ENCODE measurements around the gene RTF2. TPM values are rescaled to one million over a fixed set of nuclear protein-coding genes. Genes with fewer than 3 reads are reported as not detected.

Gene RTF2
- 109 and 118 TPM in 2 replicates for total RNA-seq (2012; rRNA removed)
- 98.4 and 102 TPM in 2 replicates for polyA plus RNA-seq (2012; rRNA removed)
- polyA plus RNA-seq (2012; cell fraction: cytosol; rRNA removed) = 73.2 and 76.9 TPM in 2 replicates
- polyA plus RNA-seq (2012; cell fraction: nucleus; rRNA removed; ENCODE audit: low replicate concordance) = 59.0 and 86.9 TPM in 2 replicates
- percentile 92 among the genes with signal in this experiment for Bru-seq, nascent RNA
- percentile 86 among the genes with signal in this experiment for BruChase-seq, experiment 1, labeled RNA remaining after a 6-hour chase
- BruChase-seq, experiment 2, labeled RNA remaining after a 2-hour chase = percentile 78 among the genes with signal in this experiment
- long read RNA-seq, transcript RTF2-202 (9 exons, 2,212 nt) = major isoform, 220 of 251 reads
- long read RNA-seq, partial matches to known transcripts = 14 of 251 reads
- long read RNA-seq, other reads (novel, unspliced or antisense) = 14 of 251 reads

- Histone ChIP-seq H2AFZ (replicated peaks; ENCODE audit: low read length, poor library complexity) (peak within 1 kb of the TSS; percentile 93), H3K27me3 (ENCODE audit: control insufficient read depth, insufficient read depth, low read length) (no peaks in the 10 kb centered on the region), H2BK120ac (ENCODE audit: low read depth, low read length) (peak within 1 kb of the TSS; percentile 88), H3K27ac (ENCODE audit: insufficient read depth, low read length) (peak within 1 kb of the TSS; percentile 84), H3K14ac (replicated peaks; ENCODE audit: low read depth, low read length) (peak within 1 kb of the TSS; percentile 94), H3K9me1 (ENCODE audit: insufficient read depth, low read length) (no peaks in the 10 kb centered on the region), H3K4ac (ENCODE audit: low read depth, low read length) (peak within 1 kb of the TSS; percentile 85), H2AK9ac (replicated peaks; ENCODE audit: low read depth, low read length, poor library complexity) (peak within 1 kb of the TSS; percentile 89), H3K4me3 (ENCODE audit: insufficient read depth, low read depth, low read length) (peak within 1 kb of the TSS; percentile 85), H3K23ac (ENCODE audit: low read depth, low read length) (peak within 1 kb of the TSS; percentile 94), H4K20me1 (ENCODE audit: insufficient read depth, low read length) (no peaks in the 10 kb centered on the region; the same call in 1 of the 2 replicates), H3K4me2 (ENCODE audit: low read depth, low read length) (peak within 1 kb of the TSS; percentile 89), H2BK15ac (ENCODE audit: low read depth, low read length) (peak within 1 kb of the TSS; percentile 91), H3K4me1 (ENCODE audit: control insufficient read depth, insufficient read depth, low read length) (0 out of 2 replicates have a peak, but pooled peaks cover 2% of the 10 kb centered on the region), H3K36me3 (ENCODE audit: control insufficient read depth, insufficient read depth, low read length) (peaks cover 8% of the 10 kb centered on the region), H4K5ac (ENCODE audit: low read depth, low read length) (peak within 1 kb of the TSS; percentile 72), H2BK5ac (ENCODE audit: low read depth, low read length, poor library complexity, severe bottlenecking) (peak within 1 kb of the TSS; percentile 71), H4K8ac (ENCODE audit: low read depth in 2 of 2, low read length in 2 of 2) (peak within 1 kb of the TSS; percentile 91 to 98), H3K18ac (ENCODE audit: low read depth, low read length) (peak within 1 kb of the TSS; percentile 47), H3K56ac (ENCODE audit: extremely low read depth, insufficient read depth, low read length) (peak within 1 kb of the TSS; percentile 89), H4K91ac (ENCODE audit: insufficient read depth, low read depth, low read length) (peak within 1 kb of the TSS; percentile 94), H3K79me1 (ENCODE audit: low read depth in 1 of 2, low read length in 2 of 2) (peaks cover 15 to 33% of the 10 kb centered on the region in 2 experiments), H3K9me3 (ENCODE audit: control insufficient read depth, insufficient read depth, low read length) (no peaks in the 10 kb centered on the region), H3K9ac (ENCODE audit: low read depth, low read length) (peak within 1 kb of the TSS; percentile 90), H2AK5ac (ENCODE audit: low read depth, low read length) (peak within 1 kb of the TSS; percentile 78), H2BK20ac (ENCODE audit: low read depth, low read length) (peak within 1 kb of the TSS; percentile 75)
- BruUV-seq (replicated peaks) = no TSS peak
- peak; percentile 100 for ATAC-seq (ENCODE audit: low read depth)
- intact Hi-C loops (cut with micrococcal nuclease) = loop anchor here (1.0 to 2.0 kb wide), 3 partner anchors 28 to 76 kb away; partner anchors contain the start of genes AURKA and CSTF1
- CTCF ChIA-PET = no interaction called here
- dilution Hi-C loops (cut with HindIII; ENCODE audit: low sequenced_read_pairs, unreplicated experiment) = no loop called here
- WGBS, 2 experiments (ENCODE audit: extremely low coverage in 2 of 2, insufficient read length in 1 of 2) = 0% methylated on average over 48 of the region's 55 CpGs; no CpG with 5 or more reads in 1 of the 2 experiments
- in situ Hi-C loops (cut with MboI; ENCODE audit: low sequenced_read_pairs) = no loop called here
- DNase-seq = peak; percentile 96
- POLR2A ChIA-PET (ENCODE audit: unreplicated experiment) = interaction anchor here (1.0 kb wide), 1 partner anchor 57 kb away, joined by 3 read pairs; no protein-coding TSS in a partner anchor
- peak; percentile 97 for TF ChIP-seq MXI1 (IDR thresholded peaks at IDR 0.05; ENCODE audit: borderline replicate concordance, low read depth, low read length)
- TF ChIP-seq SMC3 (IDR thresholded peaks at IDR 0.05; ENCODE audit: low read depth, low read length) = no peak
- TF ChIP-seq RFX5 (IDR thresholded peaks at IDR 0.05; ENCODE audit: low read depth, low read length) = no peak
- TF ChIP-seq RAD21 (IDR thresholded peaks at IDR 0.05; ENCODE audit: low read length) = peak; percentile 42; the same call in 1 of the 2 replicates
- TF ChIP-seq MAZ (IDR thresholded peaks at IDR 0.05; ENCODE audit: borderline replicate concordance, low read depth, low read length) = peak; percentile 93; the same call in 1 of the 2 replicates
- peak; percentile 75 for TF ChIP-seq POLR2A (IDR thresholded peaks at IDR 0.05; ENCODE audit: low read depth, low read length)
- TF ChIP-seq MAFK (IDR thresholded peaks at IDR 0.05; ENCODE audit: low read depth, low read length) = peak; percentile 46; the same call in 1 of the 2 replicates
- TF ChIP-seq CTCF (conservative IDR thresholded peaks at IDR 0.05; ENCODE audit: low read depth, low read length) = no peak
- no peak for TF ChIP-seq USF2 (IDR thresholded peaks at IDR 0.05; ENCODE audit: low read depth, low read length)
- TF ChIP-seq NFE2L2 (IDR thresholded peaks at IDR 0.05; ENCODE audit: low read depth, low read length) = no peak
- no peak; the same call in 1 of the 2 replicates for TF ChIP-seq FOS (IDR thresholded peaks at IDR 0.05; ENCODE audit: low read depth, low read length)
- peak; percentile 51 for TF ChIP-seq RCOR1 (IDR thresholded peaks at IDR 0.05; ENCODE audit: insufficient replicate concordance, low read length)
- 0 out of 2 replicates have a peak, but pooled peaks have one; percentile 18 for TF ChIP-seq CHD1 (IDR thresholded peaks at IDR 0.05; ENCODE audit: low read depth, low read length)
Observed at GRCh38 chr20:56468316-56469076, at the start of gene RTF2. TSS of gene RTF2 (plus strand) at chr20:56468627. CDS start at chr20:56468698, 71 bp downstream.
